SK-N-SH treated with all-trans-retinoic acid at 6 μM for 48 hours (cell line): ENCODE results near the gene SH3RF1.

Experiments used
- CREB5 ChIP-seq: fragments of 250-450 bp; sonication (Bioruptor Pico); IDR thresholded peaks from 2 replicates; pipeline ENCODE4 v1.5.1; 2020; ENCODE audit warnings: low read depth, mild to moderate bottlenecking, moderate library complexity
- CSRNP3 ChIP-seq: fragments of 250-450 bp; sonication (Bioruptor Pico); IDR thresholded peaks from 2 replicates; pipeline ENCODE4 v1.5.1; 2021; ENCODE audit warnings: mild to moderate bottlenecking, moderate library complexity
- GLIS3 ChIP-seq: fragments of 250-450 bp; sonication (Bioruptor Pico); IDR thresholded peaks from 2 replicates; pipeline ENCODE4 v1.5.0; 2020; ENCODE audit warnings: mild to moderate bottlenecking, moderate library complexity
- ISL1 ChIP-seq: fragments of 250-450 bp; sonication (Bioruptor Pico); IDR thresholded peaks from 2 replicates; pipeline ENCODE4 v2.1.2; 2022; ENCODE audit warnings: mild to moderate bottlenecking, moderate library complexity
- OSR1 ChIP-seq: fragments of 250-450 bp; sonication (Bioruptor Pico); IDR thresholded peaks from 2 replicates; pipeline ENCODE4 v1.8.0; 2022; ENCODE audit warnings: moderate library complexity, mild to moderate bottlenecking, inconsistent platforms
- PATZ1 ChIP-seq: fragments of 250-450 bp; sonication (Bioruptor Pico); IDR thresholded peaks from 2 replicates; pipeline ENCODE4 v1.8.0; 2020; ENCODE audit warnings: mild to moderate bottlenecking, moderate library complexity, borderline replicate concordance
- POU6F1 ChIP-seq: fragments of 250-450 bp; sonication (Bioruptor Pico); IDR thresholded peaks from 2 replicates; pipeline ENCODE4 v1.8.0; 2021; ENCODE audit warnings: low read depth, mild to moderate bottlenecking, moderate library complexity, borderline replicate concordance
- ZFP3 ChIP-seq: fragments of 250-450 bp; sonication (Bioruptor Pico); IDR thresholded peaks from 2 replicates; pipeline ENCODE4 v1.5.0; 2020; ENCODE audit warnings: mild to moderate bottlenecking, moderate library complexity
- ZNF565 ChIP-seq: fragments of 450-650 bp; formaldehyde crosslinking; conservative IDR thresholded peaks from 2 replicates; pipeline ENCODE4 v1.5.0; 2020; ENCODE audit warnings: low read depth, mild to moderate bottlenecking, moderate library complexity
- ZNF70 ChIP-seq: fragments of 450-650 bp; formaldehyde crosslinking; IDR thresholded peaks from 2 replicates; pipeline ENCODE4 v1.5.0; 2020; ENCODE audit warnings: mild to moderate bottlenecking, moderate library complexity

- TF ChIP-seq ZNF70 (CRISPR knock-in tag) (no peak), GLIS3 (CRISPR knock-in tag) (no peak), ISL1 (CRISPR knock-in tag) (no peak), PATZ1 (CRISPR knock-in tag) (no peak), ZNF565 (CRISPR knock-in tag) (no peak), POU6F1 (no peak), CSRNP3 (no peak), OSR1 (CRISPR knock-in tag) (no peak), ZFP3 (CRISPR knock-in tag) (no peak), CREB5 (CRISPR knock-in tag) (no peak)
Measured at GRCh38 chr4:169246957-169247396, 23.8 kb downstream of the SH3RF1 start.
